Stimulated activated CD4-positive, alpha-beta T cell treated with anti-CD3 and anti-CD28 coated beads, Interleukin-1b, Interleukin-23, amount 100 ng/mL, for 4 hours (primary cell): ENCODE data around the gene TMC7.

Experiments used
- DNase-seq, 2 donors: peaks; one replicate each; pipeline ENCODE4 v3.0.0-alpha.2; 2020; ENCODE audit warnings: low read depth in 2 of 2

Gene TMC7

GRCh38 chr16:19029980-19030379, 46.2 kb downstream of the TMC7 start:
- no peak for DNase-seq

- DNase-seq: no peak
Observed at GRCh38 chr16:19031738-19032137, 48.0 kb downstream of the TMC7 start.

DNA sequence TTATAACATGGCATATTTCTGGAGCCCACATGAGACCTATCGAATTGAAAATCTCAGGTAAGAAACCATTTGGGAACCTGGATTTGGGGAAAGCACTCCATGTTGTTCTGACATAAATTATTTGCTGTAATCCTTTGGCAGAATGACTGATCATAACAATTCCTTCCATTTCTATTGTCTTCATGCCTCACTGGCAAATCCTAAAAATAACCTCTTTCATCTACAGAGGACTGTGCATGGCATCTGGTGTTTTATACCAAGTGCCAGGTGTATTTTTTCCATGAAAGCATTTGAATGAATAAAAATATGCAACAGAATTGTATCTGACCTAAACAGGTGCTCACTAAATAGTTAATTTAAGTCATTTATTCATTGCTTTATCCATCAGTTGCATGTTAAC, 50.0 kb downstream of the TMC7 start:
- DNase-seq: no peak

DNA sequence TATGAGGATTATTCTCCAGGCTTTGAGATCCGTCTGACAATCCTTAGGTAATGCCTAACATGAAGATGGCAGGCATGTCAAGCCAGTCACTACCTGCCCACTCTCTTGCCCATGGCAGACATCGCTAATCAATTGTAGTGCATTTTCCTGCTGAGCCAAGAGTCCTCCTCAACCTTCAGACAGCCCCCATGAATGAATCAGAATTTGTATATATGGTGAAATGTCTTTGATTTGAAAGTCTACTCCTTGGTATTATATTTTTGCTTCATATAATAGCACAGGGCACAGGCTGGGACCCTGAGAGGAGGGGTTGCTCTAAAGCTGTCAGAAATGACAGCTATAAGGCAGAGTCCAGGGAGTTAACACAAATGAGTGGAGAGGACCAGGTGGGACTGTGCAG, 56.7 kb downstream of the TMC7 start:
- DNase-seq: no peak

DNA sequence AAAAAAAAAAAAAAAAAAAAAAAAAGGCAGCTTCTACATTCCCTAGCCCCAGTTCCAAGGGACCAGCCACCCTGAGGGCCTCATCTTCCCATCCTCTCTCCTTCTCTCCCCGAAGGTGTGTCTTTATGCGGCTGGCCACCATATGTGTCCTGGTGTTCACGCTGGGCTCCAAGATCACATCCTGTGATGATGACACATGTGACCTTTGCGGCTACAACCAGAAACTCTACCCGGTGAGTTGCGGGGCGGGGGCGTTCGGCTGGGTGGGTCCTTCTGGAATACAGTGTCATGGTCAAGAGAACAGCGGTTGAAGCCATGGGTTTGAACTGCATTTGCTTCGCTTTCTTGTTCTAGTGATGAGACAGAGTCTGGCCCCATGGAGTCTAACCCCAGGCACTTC, 61.0 kb downstream of the TMC7 start:
- DNase-seq: no peak

- DNase-seq: no peak
Observed at GRCh38 chr16:19046062-19046461, 62.3 kb downstream of the TMC7 start.

DNA sequence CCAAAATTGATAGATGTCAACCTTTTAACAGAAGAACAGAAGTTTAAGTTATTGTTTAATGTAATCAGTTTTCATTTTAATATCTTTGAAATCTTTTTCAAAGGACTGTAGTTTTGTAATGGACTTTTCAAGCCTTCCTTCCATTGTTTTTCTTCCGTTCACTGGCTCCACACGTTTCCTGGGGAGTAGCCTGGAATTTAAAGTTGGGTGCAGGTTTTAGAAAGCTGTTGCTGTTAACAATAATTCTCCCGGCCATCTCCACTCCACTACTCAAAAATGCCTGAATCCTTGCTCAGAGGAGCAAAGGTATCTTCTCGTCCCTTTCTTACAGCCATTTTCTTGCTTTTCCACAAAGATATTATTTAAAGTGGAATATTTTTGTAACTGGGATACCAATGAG, 79.0 kb downstream of the TMC7 start:
- DNase-seq: no peak

GRCh38 chr16:19066988-19067348, 83.2 kb downstream of the TMC7 start:
- DNase-seq: no peak

DNA sequence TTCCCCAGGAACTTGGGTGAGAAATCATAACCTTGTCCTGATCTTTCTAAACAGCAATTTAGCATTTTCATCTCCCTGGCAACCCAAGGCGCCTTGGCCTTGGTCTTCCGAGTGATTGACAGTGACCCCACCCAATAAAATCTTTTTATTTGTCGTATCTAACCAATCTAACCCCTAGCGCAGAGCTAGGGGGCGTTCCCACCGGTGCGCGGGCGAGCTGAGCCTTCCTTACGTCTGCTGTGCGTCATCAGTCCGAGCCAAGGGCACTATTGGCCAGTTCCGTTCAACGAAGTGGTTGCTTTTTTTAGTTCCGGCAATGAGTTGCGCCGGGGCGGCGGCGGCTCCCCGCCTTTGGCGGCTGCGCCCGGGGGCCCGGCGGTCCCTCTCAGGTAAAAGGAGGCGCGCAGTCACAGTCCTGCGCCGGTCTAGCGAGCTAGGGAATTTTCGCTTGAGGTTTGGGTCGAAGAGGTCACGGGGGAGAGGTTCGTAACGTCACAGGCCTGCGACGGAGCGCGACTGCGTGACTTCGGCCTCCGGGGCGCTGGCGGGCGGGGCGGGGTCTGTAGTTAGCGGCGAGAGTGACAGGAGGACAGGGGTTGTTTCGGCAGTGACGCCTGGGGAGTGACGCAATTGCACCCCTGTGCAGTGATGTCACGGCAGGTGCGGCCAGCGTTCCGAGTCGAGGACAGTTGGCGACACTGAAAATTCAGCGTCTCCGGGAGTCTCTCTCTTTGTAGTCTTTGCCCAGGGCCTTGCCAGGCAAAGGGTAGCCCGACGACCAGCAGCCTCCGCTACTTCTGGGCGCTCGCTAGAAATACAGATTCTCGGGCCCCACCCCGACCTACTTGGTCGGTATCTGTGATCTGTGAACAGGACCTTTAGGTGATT, 83.9 kb downstream of the TMC7 start, which contains the start of gene COQ7:
COQ7 (plus strand) TSS at position 266 of the 888 bp plus-strand sequence; CDS start at position 317, 51 bp downstream.
- DNase-seq: peak; percentile 95 to 96

GRCh38 chr16:19068237-19068815, 84.6 kb downstream of the TMC7 start:
- no peak for DNase-seq

DNA sequence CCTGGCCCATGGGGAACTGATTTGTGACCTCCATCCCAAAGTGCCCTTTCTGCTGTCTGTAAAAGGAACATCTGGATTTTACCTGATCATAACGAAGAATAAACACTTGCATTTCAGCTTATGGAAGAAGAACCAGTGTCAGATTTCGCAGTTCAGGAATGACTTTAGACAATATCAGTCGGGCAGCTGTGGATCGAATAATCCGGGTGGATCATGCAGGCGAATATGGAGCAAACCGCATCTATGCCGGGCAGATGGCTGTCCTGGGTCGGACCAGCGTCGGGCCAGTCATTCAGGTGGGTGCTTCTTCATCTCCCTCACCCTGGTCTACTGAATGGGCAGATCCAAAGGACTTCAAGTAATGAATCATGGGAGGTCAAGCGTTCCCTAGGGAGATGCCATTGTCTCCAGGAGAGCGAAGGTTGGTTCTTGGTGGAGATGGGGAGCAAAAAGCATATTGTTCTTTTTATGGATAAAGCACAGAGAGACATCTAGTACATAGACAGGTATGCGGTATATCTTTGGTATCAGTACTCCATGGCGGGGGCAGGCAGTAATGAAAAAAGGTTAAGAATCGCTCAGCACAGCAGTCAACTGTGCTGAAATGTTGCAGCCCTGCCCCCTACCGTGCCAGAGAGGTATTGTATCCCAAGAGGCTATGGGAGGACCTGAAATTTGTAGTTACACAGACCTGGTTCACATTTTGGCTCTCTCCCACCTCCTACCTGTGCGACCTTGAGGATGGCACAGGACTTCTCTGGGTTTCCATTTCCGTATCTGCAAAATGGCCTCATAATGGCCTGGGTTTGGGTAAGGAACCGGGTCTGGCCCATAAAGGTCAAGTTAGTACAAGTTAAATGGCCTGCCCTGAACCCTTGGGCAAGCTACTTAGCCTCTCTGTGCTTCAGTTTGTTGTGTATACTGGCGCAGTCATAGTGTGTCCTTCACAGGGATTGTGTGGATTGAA, 88.4 kb downstream of the TMC7 start:
- peak; percentile 33 to 41 for DNase-seq

DNA sequence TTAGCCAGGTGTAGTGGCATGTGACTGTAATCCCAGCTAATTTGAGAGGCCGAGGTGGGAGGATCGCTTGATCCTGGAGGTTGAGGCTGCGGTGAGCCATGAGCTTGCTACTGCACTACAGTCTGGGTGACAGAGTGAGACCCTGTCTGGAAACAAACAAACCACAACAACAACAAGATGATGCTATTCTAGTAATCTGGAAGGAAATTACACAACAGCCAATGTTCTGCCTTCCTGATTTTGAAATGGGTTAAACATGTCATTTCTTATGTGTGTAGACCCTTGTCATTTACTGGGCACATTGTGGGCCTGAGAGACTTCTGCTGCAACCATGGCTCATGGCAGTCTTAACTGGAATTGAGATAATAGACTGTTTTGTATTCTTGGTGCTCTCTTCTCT, 89.6 kb downstream of the TMC7 start:
- DNase-seq: no peak

DNA sequence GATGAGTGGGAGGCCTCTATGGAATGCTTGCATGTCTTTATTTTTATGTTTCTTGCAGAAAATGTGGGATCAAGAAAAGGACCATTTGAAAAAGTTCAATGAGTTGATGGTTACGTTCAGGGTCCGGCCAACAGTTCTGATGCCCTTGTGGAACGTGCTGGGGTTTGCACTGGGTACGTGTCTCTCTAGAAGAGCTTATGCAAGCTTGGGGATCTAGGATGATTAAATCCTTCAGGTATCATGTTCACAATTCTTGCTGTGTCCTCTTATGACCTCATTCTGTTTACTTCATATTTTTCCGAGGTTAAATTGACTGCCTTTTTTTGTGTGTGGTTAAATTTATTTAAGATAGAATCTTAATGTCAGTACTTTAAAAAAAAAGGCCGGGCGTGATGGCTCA, 90.1 kb downstream of the TMC7 start:
- DNase-seq: no peak

DNA sequence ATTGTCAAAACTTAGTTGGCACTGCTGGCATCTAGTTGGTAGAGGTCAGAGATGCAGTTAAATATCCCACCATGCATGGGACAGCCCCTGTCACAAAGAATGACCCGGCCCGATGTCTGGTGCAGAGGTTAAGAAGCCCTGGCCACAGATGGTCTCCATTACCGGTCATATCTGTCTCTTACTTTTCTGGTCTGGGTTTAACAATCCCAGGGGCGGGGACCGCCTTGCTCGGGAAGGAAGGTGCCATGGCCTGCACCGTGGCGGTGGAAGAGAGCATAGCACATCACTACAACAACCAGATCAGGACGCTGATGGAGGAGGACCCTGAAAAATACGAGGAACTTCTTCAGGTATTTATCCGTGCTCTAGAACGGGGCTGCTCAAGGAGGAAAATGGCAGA, 91.8 kb downstream of the TMC7 start:
- DNase-seq: no peak

DNA sequence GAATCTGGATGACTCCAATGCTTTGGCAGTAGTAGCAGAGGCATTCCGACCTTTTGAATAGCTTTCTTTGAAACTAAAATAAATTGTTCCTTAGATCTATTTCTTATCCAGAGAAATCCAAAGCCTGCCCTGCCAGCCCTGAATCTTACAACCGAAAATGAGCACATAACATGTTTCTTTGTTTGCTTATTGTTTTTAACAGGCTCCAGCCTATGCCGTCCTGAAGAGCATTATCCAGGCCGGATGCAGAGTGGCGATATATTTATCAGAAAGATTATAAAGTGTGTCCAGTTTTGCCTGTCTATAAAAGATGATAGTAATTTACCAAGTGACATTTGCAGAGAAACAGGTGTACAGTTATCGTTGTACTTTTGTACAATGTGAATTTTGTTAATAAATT, 94.1 kb downstream of the TMC7 start:
- no peak for DNase-seq

- DNase-seq: no peak
Observed at GRCh38 chr16:19083670-19084069, 99.9 kb downstream of the TMC7 start.

GRCh38 chr16:19084139-19084538, 100.4 kb downstream of the TMC7 start:
- no peak for DNase-seq

- DNase-seq: no peak
Observed at GRCh38 chr16:19084879-19085278, 101.1 kb downstream of the TMC7 start.

DNA sequence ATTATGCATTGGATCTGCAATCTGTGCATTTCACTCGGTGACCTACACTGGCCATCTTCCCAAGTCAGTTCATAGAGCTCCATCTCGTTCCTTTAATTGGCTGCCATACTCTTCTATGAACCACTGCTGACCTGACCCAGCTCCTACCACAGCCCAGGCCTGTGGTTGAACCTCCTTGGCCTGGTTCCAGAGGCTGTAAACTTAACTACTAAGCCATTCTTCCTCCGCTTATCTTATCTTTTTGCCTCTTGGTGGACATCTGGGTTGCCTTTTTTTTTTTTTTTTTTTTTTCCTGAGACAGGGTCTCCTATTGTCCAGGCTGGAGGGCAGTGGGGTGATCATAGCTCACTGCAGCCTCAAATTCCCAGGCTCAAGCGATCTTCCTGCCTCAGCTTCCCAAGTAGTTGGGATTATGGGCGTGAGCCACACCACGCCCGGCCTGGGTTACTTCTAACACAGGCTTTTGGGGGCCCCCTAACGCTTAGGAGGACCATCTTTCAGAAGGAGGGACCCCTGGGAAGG, 102.0 kb downstream of the TMC7 start:
- no peak for DNase-seq

DNA sequence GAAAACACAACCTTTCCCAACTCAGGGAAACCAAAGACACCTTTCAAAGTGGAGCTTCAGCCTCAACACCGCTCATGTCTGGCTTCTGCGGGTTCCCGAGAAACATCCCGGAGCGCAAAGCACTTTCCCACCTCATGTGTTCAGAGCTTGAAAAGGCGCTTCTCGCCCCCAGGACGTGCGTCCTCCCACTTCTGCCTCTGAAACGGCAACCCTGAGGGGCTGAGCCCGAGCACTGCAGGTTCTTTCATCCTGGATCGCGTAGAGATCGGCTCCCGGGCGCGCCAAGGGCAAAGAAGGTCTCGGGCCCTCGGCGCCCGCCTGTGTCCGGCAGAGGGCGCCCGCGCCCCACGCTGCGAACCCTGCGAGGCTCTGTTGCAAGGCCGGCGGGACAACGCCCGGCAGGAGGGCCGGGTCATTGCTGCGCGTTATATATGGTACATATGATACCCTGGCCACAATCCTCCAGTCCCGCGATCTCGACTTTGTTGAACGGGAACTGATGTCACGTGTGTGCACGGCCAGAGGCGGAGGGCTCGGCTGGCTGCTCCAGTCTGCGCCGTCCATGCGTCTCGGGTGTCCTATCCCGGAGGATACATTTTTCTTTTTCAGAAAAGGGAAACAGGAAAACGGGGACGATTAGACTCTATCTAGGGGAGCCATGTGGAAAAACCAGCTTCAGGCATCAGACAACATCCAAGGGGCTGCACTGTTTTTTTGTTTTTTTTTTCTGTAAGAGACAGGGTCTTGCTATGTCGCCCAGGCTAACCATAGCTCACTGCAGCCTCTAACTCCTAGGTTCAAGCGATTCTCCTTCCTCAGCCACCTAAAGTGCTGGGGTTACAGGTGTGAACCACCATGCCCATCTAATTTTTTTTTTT, 102.8 kb downstream of the TMC7 start:
- DNase-seq: peak; percentile 74 to 80

DNA sequence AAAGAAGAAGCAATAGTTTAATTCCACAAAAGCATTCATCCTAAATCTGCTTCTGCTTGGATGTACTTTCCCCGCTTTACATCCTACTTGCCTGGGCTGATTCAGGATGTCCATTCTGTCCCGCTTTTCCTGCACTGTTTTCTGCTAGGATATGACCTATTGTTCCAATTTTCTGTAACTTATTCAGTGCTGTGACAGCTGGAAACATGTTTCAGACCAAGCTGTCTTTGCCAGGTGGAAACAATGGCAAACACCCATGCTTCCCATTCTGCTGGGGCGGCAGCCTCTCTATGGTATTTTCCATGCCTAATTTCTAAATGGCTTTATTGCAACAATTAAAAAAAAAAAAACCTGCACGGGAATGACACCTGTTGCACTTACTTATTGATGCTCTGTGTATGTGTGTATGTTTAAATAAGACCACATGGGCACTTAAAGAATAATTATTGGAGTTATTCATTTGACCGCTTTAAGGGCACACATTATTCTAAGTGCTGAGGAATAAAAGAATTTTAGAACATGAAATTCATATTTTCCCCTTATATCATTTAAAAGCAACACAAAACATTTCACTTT, 104.7 kb downstream of the TMC7 start:
- no peak for DNase-seq
